ENCODE measurements around the gene RPS6KA4. TPM values are rescaled to one million over a fixed set of nuclear protein-coding genes. Genes with fewer than 3 reads are reported as not detected.
A peak's percentile ranks its signal among the peaks of the same experiment; 100 is the strongest.
"Not testable (repeated sequence)": the region's sequence is repeated elsewhere in the genome, so short reads cannot be mapped to it uniquely, and the experiment has no call there.

The RPS6KA4 gene
- total RNA-seq, 1 donor from 2014 or later, result 39.3 TPM

DNA sequence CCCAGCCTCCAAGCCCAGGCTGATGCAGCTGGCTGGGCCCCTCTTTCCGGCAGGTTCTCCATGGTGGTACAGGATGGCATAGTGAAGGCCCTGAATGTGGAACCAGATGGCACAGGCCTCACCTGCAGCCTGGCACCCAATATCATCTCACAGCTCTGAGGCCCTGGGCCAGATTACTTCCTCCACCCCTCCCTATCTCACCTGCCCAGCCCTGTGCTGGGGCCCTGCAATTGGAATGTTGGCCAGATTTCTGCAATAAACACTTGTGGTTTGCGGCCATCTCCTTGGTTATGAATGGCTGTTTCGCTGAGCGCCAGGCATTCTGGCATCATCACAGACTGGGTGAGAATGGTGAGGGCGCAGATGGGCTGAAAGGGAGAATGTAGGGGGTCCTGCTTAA, 37.4 kb upstream of the RPS6KA4 start:
- no peak overlapping the region for H3K4me3 ChIP-seq
- H3K9me3 ChIP-seq, result no peaks in the 10 kb centered on the region
- intact Hi-C loops (cut with DNase I), result no loop called here
- peak in 1 of 2 donors; percentile 85 for DNase-seq (ENCODE audit: extremely low spot score in 2 of 2)
- H3K27me3 ChIP-seq, result no peaks in the 10 kb centered on the region
- H3K27ac ChIP-seq, result no peak overlapping the region
- peaks cover 45% of the 10 kb centered on the region for H3K4me1 ChIP-seq
- peaks cover 0 to 11% of the 10 kb centered on the region in 2 donors for H3K36me3 ChIP-seq
- TF ChIP-seq, protein P1, sequence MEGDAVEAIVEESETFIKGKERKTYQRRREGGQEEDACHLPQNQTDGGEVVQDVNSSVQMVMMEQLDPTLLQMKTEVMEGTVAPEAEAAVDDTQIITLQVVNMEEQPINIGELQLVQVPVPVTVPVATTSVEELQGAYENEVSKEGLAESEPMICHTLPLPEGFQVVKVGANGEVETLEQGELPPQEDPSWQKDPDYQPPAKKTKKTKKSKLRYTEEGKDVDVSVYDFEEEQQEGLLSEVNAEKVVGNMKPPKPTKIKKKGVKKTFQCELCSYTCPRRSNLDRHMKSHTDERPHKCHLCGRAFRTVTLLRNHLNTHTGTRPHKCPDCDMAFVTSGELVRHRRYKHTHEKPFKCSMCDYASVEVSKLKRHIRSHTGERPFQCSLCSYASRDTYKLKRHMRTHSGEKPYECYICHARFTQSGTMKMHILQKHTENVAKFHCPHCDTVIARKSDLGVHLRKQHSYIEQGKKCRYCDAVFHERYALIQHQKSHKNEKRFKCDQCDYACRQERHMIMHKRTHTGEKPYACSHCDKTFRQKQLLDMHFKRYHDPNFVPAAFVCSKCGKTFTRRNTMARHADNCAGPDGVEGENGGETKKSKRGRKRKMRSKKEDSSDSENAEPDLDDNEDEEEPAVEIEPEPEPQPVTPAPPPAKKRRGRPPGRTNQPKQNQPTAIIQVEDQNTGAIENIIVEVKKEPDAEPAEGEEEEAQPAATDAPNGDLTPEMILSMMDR (IDR thresholded peaks at IDR 0.05), result no peak
- no peak for TF ChIP-seq POLR2A (IDR thresholded peaks at IDR 0.05)
- no peak for TF ChIP-seq POLR2AphosphoS5 (IDR thresholded peaks at IDR 0.05; ENCODE audit: insufficient read depth in 1 of 2, low read depth in 1 of 2)

DNA sequence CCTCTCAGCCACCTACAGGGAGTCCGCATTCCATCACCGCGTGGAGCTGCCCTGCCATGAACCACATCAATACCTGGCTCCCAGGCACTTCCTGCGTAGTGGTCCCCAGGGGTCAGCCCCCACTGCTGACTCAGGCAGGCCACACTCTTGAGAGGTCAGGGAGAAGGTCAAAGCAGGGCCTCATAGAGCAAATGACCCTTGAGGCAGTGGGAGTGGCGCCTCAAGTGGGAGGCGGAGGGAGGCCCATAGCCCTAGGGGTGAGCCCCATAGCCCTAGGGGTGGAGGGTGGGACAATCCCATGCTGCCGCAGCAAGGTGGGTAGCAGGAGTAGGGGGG, 36.1 kb upstream of the RPS6KA4 start:
- Histone ChIP-seq H3K36me3 (peaks cover 0 to 11% of the 10 kb centered on the region in 2 donors), H3K27me3 (no peaks in the 10 kb centered on the region), H3K27ac (no peak overlapping the region), H3K4me3 (no peak overlapping the region), H3K9me3 (no peaks in the 10 kb centered on the region), H3K4me1 (peaks cover 38% of the 10 kb centered on the region)
- TF ChIP-seq POLR2AphosphoS5 (IDR thresholded peaks at IDR 0.05; ENCODE audit: insufficient read depth in 1 of 2, low read depth in 1 of 2) (no peak), POLR2A (IDR thresholded peaks at IDR 0.05) (no peak)
- TF ChIP-seq, protein P1 (IDR thresholded peaks at IDR 0.05), result no peak
- DNase-seq (ENCODE audit: extremely low spot score in 2 of 2), result no peak
- intact Hi-C loops (cut with DNase I), result no loop called here

DNA sequence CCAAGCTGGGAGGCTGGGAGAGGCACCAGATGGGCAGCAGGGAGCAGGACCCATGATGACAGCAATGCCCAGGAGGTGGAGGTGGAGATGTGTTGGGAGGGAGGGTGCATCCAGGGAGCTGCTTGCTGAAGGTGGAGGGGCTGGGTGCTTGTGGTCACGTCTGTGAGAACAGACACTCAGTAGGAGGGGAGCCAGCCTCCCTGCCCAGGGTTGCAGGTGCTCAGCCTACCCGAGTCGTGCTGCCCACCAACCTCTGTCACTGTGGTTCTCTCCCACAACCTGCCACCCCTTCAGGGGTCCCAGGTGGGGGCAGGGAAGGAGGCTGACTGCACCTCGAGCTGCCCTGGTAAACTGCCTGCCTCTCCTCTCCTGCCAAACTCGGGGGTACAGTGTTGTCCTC, 35.6 kb upstream of the RPS6KA4 start:
- Histone ChIP-seq H3K4me1 (peaks cover 38% of the 10 kb centered on the region), H3K4me3 (no peak overlapping the region), H3K27ac (no peak overlapping the region), H3K36me3 (peaks cover 0 to 11% of the 10 kb centered on the region in 2 donors), H3K9me3 (no peaks in the 10 kb centered on the region), H3K27me3 (no peaks in the 10 kb centered on the region)
- intact Hi-C loops (cut with DNase I), result no loop called here
- no peak for TF ChIP-seq POLR2A (IDR thresholded peaks at IDR 0.05)
- TF ChIP-seq, protein P1 (IDR thresholded peaks at IDR 0.05), result no peak
- TF ChIP-seq POLR2AphosphoS5 (IDR thresholded peaks at IDR 0.05; ENCODE audit: insufficient read depth in 1 of 2, low read depth in 1 of 2), result no peak
- DNase-seq (ENCODE audit: extremely low spot score in 2 of 2), result peak in 1 of 2 donors; percentile 86

DNA sequence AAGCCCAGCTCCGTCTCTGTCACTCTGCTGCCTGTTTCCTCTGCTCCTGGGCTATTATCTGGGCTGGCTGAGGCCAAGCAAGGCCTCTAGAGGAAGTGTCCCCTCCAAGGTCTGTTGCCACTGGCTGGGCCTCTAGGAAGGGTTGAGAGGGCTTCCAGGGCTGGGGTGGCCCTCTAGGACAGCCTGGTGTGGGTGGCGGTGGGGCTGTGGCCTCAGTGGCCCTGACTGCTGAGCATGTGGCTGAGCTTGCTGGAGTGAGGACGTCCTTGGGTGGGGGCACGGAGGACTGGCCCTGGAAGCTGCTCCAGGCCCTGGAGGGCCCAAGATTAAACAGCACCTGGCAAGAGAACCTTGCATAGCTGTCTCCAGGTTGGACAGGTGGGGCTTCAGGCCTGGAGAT, 35.0 kb upstream of the RPS6KA4 start:
- H3K27me3 ChIP-seq; H3K27ac ChIP-seq; H3K9me3 ChIP-seq; intact Hi-C loops (cut with DNase I); H3K4me3 ChIP-seq: not testable (repeated sequence)
- DNase-seq (ENCODE audit: extremely low spot score in 2 of 2), result peak in 1 of 2 donors; percentile 83
- Histone ChIP-seq H3K36me3 (peaks cover 0 to 11% of the 10 kb centered on the region in 2 donors), H3K4me1 (peaks cover 36% of the 10 kb centered on the region)

DNA sequence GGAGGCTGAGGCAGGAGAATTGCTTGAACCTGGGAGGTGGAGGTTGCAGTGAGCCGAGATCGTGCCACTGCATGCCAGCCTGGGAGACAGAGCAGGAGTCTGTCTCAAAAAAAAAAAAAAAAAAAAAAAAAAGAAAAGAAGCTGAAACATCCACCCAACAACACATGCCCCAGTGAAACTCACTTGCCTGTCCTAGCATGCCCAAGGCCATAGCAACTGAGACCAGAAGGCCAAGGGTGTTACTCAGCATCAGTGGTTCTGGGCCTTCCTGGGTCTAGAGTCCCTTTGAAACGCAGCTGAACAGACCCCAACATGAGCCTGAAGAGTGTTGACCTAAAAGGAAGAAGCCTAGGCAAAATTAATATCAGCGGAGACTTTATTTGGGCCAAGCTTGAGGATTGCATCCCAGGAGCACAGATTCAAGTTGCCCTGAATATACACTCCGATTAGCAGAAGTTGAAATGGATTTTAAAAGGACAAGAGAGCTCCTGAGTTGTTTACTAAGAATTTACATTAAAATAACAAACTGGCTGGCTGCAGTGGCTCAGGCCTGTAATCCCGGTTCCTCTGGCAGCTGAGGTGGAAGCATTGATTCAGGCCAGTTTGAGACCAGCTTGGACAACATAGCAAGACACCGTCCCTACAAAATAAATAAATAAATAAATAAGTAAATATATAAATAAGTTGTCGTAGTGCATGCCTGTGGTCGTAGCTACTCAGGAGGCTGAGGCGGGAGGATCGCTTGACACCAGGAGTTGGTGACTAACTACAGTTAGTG, 34.1 kb upstream of the RPS6KA4 start:
- Histone ChIP-seq H3K36me3 (peaks cover 0 to 11% of the 10 kb centered on the region in 2 donors), H3K4me3 (no peak overlapping the region), H3K4me1 (peaks cover 36% of the 10 kb centered on the region), H3K27me3 (no peaks in the 10 kb centered on the region), H3K9me3 (no peaks in the 10 kb centered on the region), H3K27ac (peak overlapping the region; percentile 56)
- TF ChIP-seq POLR2A (IDR thresholded peaks at IDR 0.05) (no peak), POLR2AphosphoS5 (IDR thresholded peaks at IDR 0.05; ENCODE audit: insufficient read depth in 1 of 2, low read depth in 1 of 2) (peak in 1 of 2 donors; percentile 40)
- intact Hi-C loops (cut with DNase I), result no loop called here
- DNase-seq (ENCODE audit: extremely low spot score in 2 of 2), result no peak

DNA sequence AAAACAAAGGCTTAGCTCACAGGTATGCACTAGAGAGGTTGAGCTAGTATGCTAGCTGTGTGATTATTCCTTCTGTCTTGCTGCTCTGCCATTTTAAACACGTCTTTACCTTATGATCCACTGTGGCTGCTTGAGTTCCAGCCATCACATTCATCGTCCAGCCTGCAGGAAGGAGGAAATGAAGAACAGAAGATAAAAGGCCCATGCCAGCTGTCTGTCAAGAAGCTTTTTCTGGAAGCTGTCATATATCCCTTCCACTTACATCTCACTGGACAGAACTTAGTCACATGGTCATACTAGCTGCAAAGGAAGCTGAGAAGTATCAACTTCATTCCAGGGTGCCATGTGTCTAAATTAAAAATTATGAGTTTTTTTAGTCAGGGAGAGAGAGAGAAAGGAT, 31.6 kb upstream of the RPS6KA4 start:
- H3K27me3 ChIP-seq, result no peaks in the 10 kb centered on the region

More for the DNA sequence above, 31.6 kb upstream of the RPS6KA4 start:
- Histone ChIP-seq H3K36me3 (no peaks in the 10 kb centered on the region), H3K27ac (no peak overlapping the region), H3K4me1 (peaks cover 43% of the 10 kb centered on the region), H3K4me3 (no peak overlapping the region), H3K9me3 (no peaks in the 10 kb centered on the region)
- intact Hi-C loops (cut with DNase I), result no loop called here
- no peak for DNase-seq (ENCODE audit: extremely low spot score in 2 of 2)
- TF ChIP-seq, protein P1 (IDR thresholded peaks at IDR 0.05), result no peak
- no peak for TF ChIP-seq POLR2A (IDR thresholded peaks at IDR 0.05)
- TF ChIP-seq POLR2AphosphoS5 (IDR thresholded peaks at IDR 0.05; ENCODE audit: insufficient read depth in 1 of 2, low read depth in 1 of 2), result no peak

Measured in vagina (tissue), 2 donors.